Measurements from ENCODE around the gene SEMA4A. TPM values are rescaled to one million over a fixed set of nuclear protein-coding genes. Genes with fewer than 3 reads are reported as not detected.
A peak's percentile ranks its signal among the peaks of the same experiment; 100 is the strongest.

The SEMA4A gene
- polyA plus RNA-seq, 1 donor: 6.4 TPM

DNA sequence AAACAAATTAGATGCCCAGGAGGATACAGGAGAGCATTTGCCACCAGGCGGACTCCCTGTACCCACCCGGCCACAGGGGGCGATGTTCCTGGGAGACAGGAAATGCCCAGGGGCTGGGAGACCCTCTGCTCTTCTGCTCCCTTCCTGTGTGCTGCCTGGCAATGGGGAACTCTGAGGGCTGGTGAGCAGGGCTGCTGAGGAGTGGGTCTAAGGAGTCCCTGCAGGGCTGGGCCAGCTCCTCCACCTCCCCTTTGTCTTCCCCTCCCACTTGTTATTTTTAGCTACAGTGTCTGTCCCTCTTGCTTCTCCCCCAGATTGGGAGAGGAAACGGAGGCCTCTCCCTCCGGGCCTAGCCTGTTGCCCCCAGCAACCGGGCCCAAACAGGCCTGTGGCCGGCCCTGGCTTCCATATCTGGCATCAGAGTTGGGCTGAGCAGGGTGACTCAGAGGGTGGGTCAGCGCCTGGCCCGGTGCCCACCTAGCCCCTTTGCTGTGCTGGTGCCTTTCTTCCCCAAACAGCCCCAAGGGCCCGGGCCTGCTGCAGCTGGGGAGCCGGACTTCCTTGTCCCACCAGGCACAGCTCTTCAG is 27.2 kb upstream of the SEMA4A start:
- peak; percentile 69 to 76 for DNase-seq
- WGBS (ENCODE audit: insufficient coverage, low lambda C conversion rate): no CpG with 5 or more reads among the region's 11 CpGs
- peaks cover 84% of the 10 kb centered on the region for H3K4me1 ChIP-seq (ENCODE audit: control insufficient read depth, insufficient read depth, low read length)
- H3K27ac ChIP-seq (ENCODE audit: low read length): peak overlapping the region; percentile 80
- H3K27me3 ChIP-seq (ENCODE audit: control insufficient read depth, insufficient read depth, low read length): no peaks in the 10 kb centered on the region
- no peaks in the 10 kb centered on the region for H3K9me3 ChIP-seq (ENCODE audit: control insufficient read depth, low read depth, low read length)
- H3K36me3 ChIP-seq (ENCODE audit: control insufficient read depth, insufficient read depth, low read length): peaks cover 10% of the 10 kb centered on the region
- H3K4me3 ChIP-seq (ENCODE audit: low read length): no peak overlapping the region

DNA sequence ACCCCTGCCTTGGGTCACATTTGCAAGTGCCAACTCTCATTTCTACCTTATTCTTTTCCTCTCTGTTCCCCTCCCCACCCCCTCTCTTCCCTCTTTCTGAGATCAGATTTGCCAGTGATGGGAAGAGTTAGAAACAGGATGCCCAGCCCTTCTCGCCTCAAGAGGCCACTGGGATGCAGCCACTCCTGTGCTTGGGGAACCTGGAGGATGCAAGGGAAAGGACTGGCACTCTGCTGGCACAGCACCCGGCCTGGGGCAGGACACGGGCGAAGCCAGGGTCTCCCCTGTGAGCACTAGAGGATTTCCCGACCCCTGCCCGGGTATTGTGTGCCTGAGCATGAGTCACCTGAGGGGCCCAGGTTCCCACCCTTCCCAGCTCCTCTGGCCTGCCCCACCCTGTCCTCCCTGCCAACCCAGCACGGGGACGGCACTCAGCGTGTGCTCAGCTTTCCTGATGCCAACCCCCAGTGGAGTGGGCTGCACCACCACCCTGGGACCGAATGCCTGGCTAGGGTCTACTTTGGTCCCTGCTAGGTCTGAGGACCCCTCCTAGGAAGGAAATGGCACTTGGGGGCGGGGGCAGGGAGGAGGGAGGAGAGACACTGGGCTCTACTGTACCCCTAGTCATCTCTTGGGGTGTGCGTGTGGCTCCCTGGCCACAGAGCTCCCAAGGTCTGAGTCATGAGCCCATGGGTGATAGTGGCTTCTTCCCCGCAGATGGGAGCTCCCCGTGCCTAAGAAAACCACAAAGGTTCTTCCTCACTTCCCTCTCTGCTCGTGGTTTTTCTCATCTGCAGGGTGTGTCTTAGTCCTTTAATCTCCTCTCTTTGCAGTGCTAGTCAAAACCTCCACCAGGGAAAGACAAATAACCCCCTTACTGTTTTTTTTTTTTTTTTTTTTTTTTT is 26.5 kb upstream of the SEMA4A start:
- no peaks in the 10 kb centered on the region for H3K27me3 ChIP-seq (ENCODE audit: control insufficient read depth, insufficient read depth, low read length)
- H3K9me3 ChIP-seq (ENCODE audit: control insufficient read depth, low read depth, low read length): no peaks in the 10 kb centered on the region
- H3K4me3 ChIP-seq (ENCODE audit: low read length): no peak overlapping the region
- peaks cover 15% of the 10 kb centered on the region for H3K36me3 ChIP-seq (ENCODE audit: control insufficient read depth, insufficient read depth, low read length)
- peak overlapping the region; percentile 80 for H3K27ac ChIP-seq (ENCODE audit: low read length)
- peak in 1 of 2 donors; percentile 46 for DNase-seq
- peaks cover 77% of the 10 kb centered on the region for H3K4me1 ChIP-seq (ENCODE audit: control insufficient read depth, insufficient read depth, low read length)
- no CpG with 5 or more reads among the region's 15 CpGs for WGBS (ENCODE audit: insufficient coverage, low lambda C conversion rate)

DNA sequence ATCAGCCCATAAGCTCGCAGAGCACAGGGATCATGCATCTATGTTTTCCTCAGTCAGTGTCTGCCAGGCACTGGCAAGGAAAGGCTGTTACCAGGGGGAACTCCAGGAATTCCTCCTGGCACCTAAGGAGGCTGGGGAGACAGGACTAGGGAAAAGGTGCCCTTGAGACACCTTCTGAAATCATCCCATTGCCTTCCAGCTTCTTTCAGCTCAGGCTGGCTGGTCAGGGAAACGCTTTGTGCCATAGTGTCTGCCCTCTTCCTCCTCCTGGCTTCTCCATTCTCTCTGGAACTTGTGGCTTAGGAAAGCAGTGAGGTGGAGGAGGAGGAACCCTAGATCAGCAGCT is 25.1 kb upstream of the SEMA4A start:
- WGBS (ENCODE audit: insufficient coverage, low lambda C conversion rate): no CpG with 5 or more reads among the region's 2 CpGs
- DNase-seq: no peak
- H3K27me3 ChIP-seq (ENCODE audit: control insufficient read depth, insufficient read depth, low read length): no peaks in the 10 kb centered on the region
- no peaks in the 10 kb centered on the region for H3K9me3 ChIP-seq (ENCODE audit: control insufficient read depth, low read depth, low read length)
- peaks cover 63% of the 10 kb centered on the region for H3K4me1 ChIP-seq (ENCODE audit: control insufficient read depth, insufficient read depth, low read length)
- peak overlapping the region; percentile 94 for H3K27ac ChIP-seq (ENCODE audit: low read length)
- H3K36me3 ChIP-seq (ENCODE audit: control insufficient read depth, insufficient read depth, low read length): peaks cover 25% of the 10 kb centered on the region
- no peak overlapping the region for H3K4me3 ChIP-seq (ENCODE audit: low read length)

DNA sequence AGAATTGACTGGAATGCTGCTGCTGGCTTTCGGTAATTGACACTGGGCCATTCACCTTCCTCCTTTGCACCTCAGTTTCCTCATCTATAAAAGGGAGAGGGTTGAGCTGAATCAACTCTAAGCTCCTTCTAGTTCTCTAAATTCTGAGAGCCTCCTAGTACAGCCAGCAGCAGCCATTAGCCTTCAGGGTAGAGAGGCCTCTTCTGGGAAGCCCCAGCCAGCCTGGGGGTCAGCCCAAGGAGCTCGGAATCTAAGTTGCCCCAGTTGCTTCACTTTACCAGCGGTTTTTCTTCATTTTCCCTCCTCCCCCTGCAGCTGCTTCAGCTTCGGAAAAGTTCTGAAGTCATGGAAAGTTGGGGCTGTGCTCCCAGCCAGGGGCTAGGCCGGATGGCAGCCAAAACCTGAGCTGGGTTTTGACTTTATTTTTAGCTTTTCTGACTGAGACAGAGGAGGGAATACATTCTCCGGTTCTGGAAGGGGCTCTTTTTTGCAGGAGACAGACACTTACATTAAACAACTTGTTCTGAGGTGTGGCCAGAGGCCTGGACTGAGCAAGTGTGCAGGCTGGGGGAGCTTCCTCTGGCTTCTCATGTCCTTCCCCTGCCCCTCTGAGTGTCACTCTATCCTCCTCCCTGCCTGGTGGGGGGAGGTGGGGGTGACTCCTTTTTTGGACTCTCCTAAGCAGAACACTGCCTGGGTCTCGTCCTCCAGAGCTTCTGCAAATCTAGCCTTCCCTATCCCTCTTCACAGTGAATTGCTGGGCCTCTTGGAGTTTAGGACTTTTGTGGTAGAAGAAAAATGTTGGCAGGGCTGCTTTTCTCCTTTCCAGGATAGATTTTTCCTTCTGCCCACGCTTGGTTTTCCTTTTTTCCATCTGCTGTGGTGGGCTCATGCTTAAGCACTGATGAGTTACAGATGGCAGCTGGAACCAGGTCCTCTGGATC is 24.5 kb upstream of the SEMA4A start:
- DNase-seq: peak in 1 of 2 donors; percentile 66
- Histone ChIP-seq H3K4me1 (ENCODE audit: control insufficient read depth, insufficient read depth, low read length) (peaks cover 57% of the 10 kb centered on the region), H3K27me3 (ENCODE audit: control insufficient read depth, insufficient read depth, low read length) (no peaks in the 10 kb centered on the region), H3K9me3 (ENCODE audit: control insufficient read depth, low read depth, low read length) (no peaks in the 10 kb centered on the region), H3K27ac (ENCODE audit: low read length) (peak overlapping the region; percentile 94), H3K36me3 (ENCODE audit: control insufficient read depth, insufficient read depth, low read length) (peaks cover 31% of the 10 kb centered on the region), H3K4me3 (ENCODE audit: low read length) (no peak overlapping the region)
- no CpG with 5 or more reads among the region's 8 CpGs for WGBS (ENCODE audit: insufficient coverage, low lambda C conversion rate)

DNA sequence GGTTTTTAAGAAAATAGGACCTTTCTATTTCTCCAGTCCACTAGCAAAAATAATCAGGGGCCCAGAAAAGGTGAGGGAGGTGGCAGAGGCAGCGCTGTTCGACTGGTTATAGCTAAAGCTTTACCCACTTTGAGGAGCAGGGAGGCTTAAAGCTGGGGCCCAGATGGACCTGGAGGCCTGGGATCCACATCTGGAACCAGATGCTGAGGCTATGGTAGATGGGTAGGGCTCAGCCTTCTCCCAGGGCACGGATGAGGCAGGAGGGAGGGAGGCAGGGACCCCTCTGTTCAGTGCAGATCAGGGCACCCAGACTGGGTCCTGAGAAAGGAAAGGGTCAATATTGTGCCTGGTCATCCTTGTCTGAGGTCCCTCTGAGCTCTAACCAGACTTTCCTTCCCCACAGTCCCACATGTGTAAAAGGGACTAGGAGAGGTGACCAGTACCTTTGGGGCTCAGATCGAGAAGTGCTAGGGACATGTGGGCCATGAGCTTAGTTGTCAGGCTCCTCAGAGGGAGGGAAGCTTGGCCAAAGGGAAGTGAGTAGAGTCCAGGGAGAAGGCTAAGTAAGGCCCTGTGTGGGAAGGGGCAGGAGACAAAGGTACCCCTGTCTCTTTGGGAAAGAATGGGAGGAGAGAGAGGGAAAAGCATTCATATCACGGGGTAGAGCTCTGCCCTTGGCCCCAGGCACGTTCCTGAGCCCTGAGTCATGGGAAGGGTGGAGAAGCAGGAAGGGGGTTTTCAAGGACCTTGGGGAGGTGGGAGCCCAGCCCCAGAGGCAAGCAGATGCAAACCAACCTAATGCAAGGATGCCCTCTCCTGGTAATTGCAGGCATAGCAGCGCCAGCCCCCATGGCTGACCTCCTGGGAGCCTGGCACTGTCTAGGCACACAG is 23.5 kb upstream of the SEMA4A start:
- Histone ChIP-seq H3K27me3 (ENCODE audit: control insufficient read depth, insufficient read depth, low read length) (no peaks in the 10 kb centered on the region), H3K4me3 (ENCODE audit: low read length) (no peak overlapping the region), H3K27ac (ENCODE audit: low read length) (peak overlapping the region; percentile 94), H3K36me3 (ENCODE audit: control insufficient read depth, insufficient read depth, low read length) (peaks cover 41% of the 10 kb centered on the region), H3K9me3 (ENCODE audit: control insufficient read depth, low read depth, low read length) (no peaks in the 10 kb centered on the region), H3K4me1 (ENCODE audit: control insufficient read depth, insufficient read depth, low read length) (peaks cover 49% of the 10 kb centered on the region)
- peak; percentile 93 for DNase-seq
- WGBS (ENCODE audit: insufficient coverage, low lambda C conversion rate): no CpG with 5 or more reads among the region's 7 CpGs

DNA sequence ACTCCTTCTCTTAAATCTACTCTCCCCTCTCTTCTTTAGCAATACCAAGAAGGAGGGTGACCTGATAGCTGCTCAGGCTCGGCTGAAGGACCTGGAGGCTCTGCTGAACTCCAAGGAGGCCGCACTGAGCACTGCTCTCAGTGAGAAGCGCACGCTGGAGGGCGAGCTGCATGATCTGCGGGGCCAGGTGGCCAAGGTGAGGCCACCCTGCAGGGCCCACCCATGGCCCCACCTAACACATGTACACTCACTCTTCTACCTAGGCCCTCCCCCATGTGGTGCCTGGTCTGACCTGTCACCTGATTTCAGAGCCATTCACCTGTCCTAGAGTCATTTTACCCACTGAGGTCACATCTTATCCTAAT is 22.8 kb upstream of the SEMA4A start:
- Histone ChIP-seq H3K4me3 (ENCODE audit: low read length) (no peak overlapping the region), H3K27me3 (ENCODE audit: control insufficient read depth, insufficient read depth, low read length) (no peaks in the 10 kb centered on the region), H3K4me1 (ENCODE audit: control insufficient read depth, insufficient read depth, low read length) (peaks cover 47% of the 10 kb centered on the region), H3K36me3 (ENCODE audit: control insufficient read depth, insufficient read depth, low read length) (peaks cover 47% of the 10 kb centered on the region), H3K27ac (ENCODE audit: low read length) (peak overlapping the region; percentile 94), H3K9me3 (ENCODE audit: control insufficient read depth, low read depth, low read length) (no peaks in the 10 kb centered on the region)
- DNase-seq: no peak
- no CpG with 5 or more reads among the region's 6 CpGs for WGBS (ENCODE audit: insufficient coverage, low lambda C conversion rate)

DNA sequence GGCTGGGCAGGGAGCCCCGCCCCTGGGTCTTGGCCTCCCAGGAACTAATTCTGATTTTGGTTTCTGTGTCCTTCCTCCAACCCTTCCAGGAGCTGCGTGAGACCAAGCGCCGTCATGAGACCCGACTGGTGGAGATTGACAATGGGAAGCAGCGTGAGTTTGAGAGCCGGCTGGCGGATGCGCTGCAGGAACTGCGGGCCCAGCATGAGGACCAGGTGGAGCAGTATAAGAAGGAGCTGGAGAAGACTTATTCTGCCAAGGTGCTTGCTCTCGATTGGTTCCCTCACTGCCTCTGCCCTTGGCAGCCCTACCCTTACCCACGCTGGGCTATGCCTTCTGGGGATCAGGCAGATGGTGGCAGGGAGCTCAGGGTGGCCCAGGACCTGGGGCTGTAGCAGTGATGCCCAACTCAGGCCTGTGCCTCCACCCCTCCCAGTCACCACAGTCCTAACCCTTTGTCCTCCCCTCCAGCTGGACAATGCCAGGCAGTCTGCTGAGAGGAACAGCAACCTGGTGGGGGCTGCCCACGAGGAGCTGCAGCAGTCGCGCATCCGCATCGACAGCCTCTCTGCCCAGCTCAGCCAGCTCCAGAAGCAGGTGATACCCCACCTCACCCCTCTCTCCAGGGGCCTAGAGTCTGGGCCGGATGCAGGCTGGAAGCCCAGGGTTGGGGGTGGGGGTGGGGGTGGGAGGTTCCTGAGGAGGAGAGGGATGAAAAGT is 18.5 kb upstream of the SEMA4A start:
- 100% methylated on average over 1 of the region's 18 CpGs for WGBS (ENCODE audit: insufficient coverage, low lambda C conversion rate)
- H3K9me3 ChIP-seq (ENCODE audit: control insufficient read depth, low read depth, low read length): peaks cover 2% of the 10 kb centered on the region
- H3K4me1 ChIP-seq (ENCODE audit: control insufficient read depth, insufficient read depth, low read length): peaks cover 9% of the 10 kb centered on the region
- no peaks in the 10 kb centered on the region for H3K27me3 ChIP-seq (ENCODE audit: control insufficient read depth, insufficient read depth, low read length)
- no peak overlapping the region for H3K27ac ChIP-seq (ENCODE audit: low read length)
- DNase-seq: no peak
- no peak overlapping the region for H3K4me3 ChIP-seq (ENCODE audit: low read length)
- peaks cover 88% of the 10 kb centered on the region for H3K36me3 ChIP-seq (ENCODE audit: control insufficient read depth, insufficient read depth, low read length)

DNA sequence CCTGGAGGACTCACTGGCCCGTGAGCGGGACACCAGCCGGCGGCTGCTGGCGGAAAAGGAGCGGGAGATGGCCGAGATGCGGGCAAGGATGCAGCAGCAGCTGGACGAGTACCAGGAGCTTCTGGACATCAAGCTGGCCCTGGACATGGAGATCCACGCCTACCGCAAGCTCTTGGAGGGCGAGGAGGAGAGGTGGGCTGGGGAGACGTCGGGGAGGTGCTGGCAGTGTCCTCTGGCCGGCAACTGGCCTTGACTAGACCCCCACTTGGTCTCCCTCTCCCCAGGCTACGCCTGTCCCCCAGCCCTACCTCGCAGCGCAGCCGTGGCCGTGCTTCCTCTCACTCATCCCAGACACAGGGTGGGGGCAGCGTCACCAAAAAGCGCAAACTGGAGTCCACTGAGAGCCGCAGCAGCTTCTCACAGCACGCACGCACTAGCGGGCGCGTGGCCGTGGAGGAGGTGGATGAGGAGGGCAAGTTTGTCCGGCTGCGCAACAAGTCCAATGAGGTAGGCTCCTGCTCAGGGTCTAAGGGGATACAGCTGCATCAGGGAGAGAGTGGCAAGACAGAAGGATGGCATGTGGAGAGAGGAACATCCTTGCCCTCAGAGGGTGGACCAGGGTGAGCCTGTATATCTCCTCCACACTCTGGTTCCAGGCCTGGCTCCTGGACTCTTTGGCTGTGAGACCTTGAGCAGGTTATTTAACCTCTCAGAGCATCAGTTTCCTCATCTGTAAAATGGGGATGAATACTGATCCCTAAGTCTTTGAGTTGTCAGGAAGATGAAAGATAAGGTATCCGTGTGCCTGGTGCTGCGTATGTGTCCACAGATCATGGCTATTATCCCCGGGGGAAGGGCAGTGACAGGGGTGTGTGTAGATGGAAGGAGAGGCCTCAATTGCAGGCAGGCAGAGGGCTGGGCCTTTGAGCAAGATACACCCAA is 17.2 kb upstream of the SEMA4A start:
- Histone ChIP-seq H3K27me3 (ENCODE audit: control insufficient read depth, insufficient read depth, low read length) (no peaks in the 10 kb centered on the region), H3K9me3 (ENCODE audit: control insufficient read depth, low read depth, low read length) (peaks cover 2% of the 10 kb centered on the region), H3K4me1 (ENCODE audit: control insufficient read depth, insufficient read depth, low read length) (no peaks in the 10 kb centered on the region), H3K4me3 (ENCODE audit: low read length) (no peak overlapping the region), H3K27ac (ENCODE audit: low read length) (no peak overlapping the region), H3K36me3 (ENCODE audit: control insufficient read depth, insufficient read depth, low read length) (peaks cover 84% of the 10 kb centered on the region)
- no CpG with 5 or more reads among the region's 34 CpGs for WGBS (ENCODE audit: insufficient coverage, low lambda C conversion rate)
- DNase-seq: no peak
